ENCODE measurements around the gene DNASE1L1.

DNASE1L1 gene

GRCh38 chrX:154372612-154373022 is 36.4 kb downstream of the DNASE1L1 start:
- no peaks in the 10 kb centered on the region for H3K27me3 ChIP-seq (ENCODE audit: insufficient read depth, low read length)
- H3K27ac ChIP-seq (ENCODE audit: low read depth, low read length): peak overlapping the region; percentile 41
- H3K36me3 ChIP-seq (ENCODE audit: insufficient read depth, low read length): peaks cover 5% of the 10 kb centered on the region; the same call in 1 of the 2 replicates
- peaks cover 46% of the 10 kb centered on the region for H3K79me2 ChIP-seq (ENCODE audit: control insufficient read depth, insufficient read depth, low read length, unreplicated experiment)
- H2AFZ ChIP-seq (ENCODE audit: low read length, unreplicated experiment): no peak overlapping the region
- peaks cover 19% of the 10 kb centered on the region for H3K4me1 ChIP-seq (ENCODE audit: control insufficient read depth, insufficient read depth, low read length, unreplicated experiment)
- H3K4me3 ChIP-seq (ENCODE audit: low read depth, low read length): peak overlapping the region; percentile 79

- Histone ChIP-seq H3K4me1 (ENCODE audit: control insufficient read depth, insufficient read depth, low read length, unreplicated experiment) (peaks cover 22% of the 10 kb centered on the region), H3K4me3 (ENCODE audit: low read depth, low read length) (peak overlapping the region; percentile 79), H3K27me3 (ENCODE audit: insufficient read depth, low read length) (no peaks in the 10 kb centered on the region), H3K36me3 (ENCODE audit: insufficient read depth, low read length) (peaks cover 10% of the 10 kb centered on the region; the same call in 1 of the 2 replicates), H3K27ac (ENCODE audit: low read depth, low read length) (peak overlapping the region; percentile 50), H3K79me2 (ENCODE audit: control insufficient read depth, insufficient read depth, low read length, unreplicated experiment) (peaks cover 54% of the 10 kb centered on the region), H2AFZ (ENCODE audit: low read length, unreplicated experiment) (no peak overlapping the region)
Measured at GRCh38 chrX:154371789-154372300, 37.2 kb downstream of the DNASE1L1 start.

GRCh38 chrX:154371017-154371788 is 37.9 kb downstream of the DNASE1L1 start:
- Histone ChIP-seq H3K4me1 (ENCODE audit: control insufficient read depth, insufficient read depth, low read length, unreplicated experiment) (peaks cover 24% of the 10 kb centered on the region), H3K27me3 (ENCODE audit: insufficient read depth, low read length) (no peaks in the 10 kb centered on the region), H3K27ac (ENCODE audit: low read depth, low read length) (peak overlapping the region; percentile 100), H3K4me3 (ENCODE audit: low read depth, low read length) (peak overlapping the region; percentile 96), H3K36me3 (ENCODE audit: insufficient read depth, low read length) (peaks cover 11% of the 10 kb centered on the region; the same call in 1 of the 2 replicates), H3K79me2 (ENCODE audit: control insufficient read depth, insufficient read depth, low read length, unreplicated experiment) (peaks cover 60% of the 10 kb centered on the region), H2AFZ (ENCODE audit: low read length, unreplicated experiment) (no peak overlapping the region)

- Histone ChIP-seq H3K4me1 (ENCODE audit: control insufficient read depth, insufficient read depth, low read length, unreplicated experiment) (peaks cover 24% of the 10 kb centered on the region), H3K27ac (ENCODE audit: low read depth, low read length) (peak overlapping the region; percentile 100), H3K4me3 (ENCODE audit: low read depth, low read length) (peak overlapping the region; percentile 96), H3K79me2 (ENCODE audit: control insufficient read depth, insufficient read depth, low read length, unreplicated experiment) (peaks cover 68% of the 10 kb centered on the region), H3K27me3 (ENCODE audit: insufficient read depth, low read length) (no peaks in the 10 kb centered on the region), H3K36me3 (ENCODE audit: insufficient read depth, low read length) (peaks cover 14% of the 10 kb centered on the region; the same call in 1 of the 2 replicates), H2AFZ (ENCODE audit: low read length, unreplicated experiment) (no peak overlapping the region)
Measured at GRCh38 chrX:154370300-154371016, 38.6 kb downstream of the DNASE1L1 start.

- peak overlapping the region; percentile 96 for H3K4me3 ChIP-seq (ENCODE audit: low read depth, low read length)
- peaks cover 75% of the 10 kb centered on the region for H3K79me2 ChIP-seq (ENCODE audit: control insufficient read depth, insufficient read depth, low read length, unreplicated experiment)
- peaks cover 24% of the 10 kb centered on the region for H3K4me1 ChIP-seq (ENCODE audit: control insufficient read depth, insufficient read depth, low read length, unreplicated experiment)
- peaks cover 14% of the 10 kb centered on the region; the same call in 1 of the 2 replicates for H3K36me3 ChIP-seq (ENCODE audit: insufficient read depth, low read length)
- H2AFZ ChIP-seq (ENCODE audit: low read length, unreplicated experiment): no peak overlapping the region
- H3K27me3 ChIP-seq (ENCODE audit: insufficient read depth, low read length): no peaks in the 10 kb centered on the region
- peak overlapping the region; percentile 100 for H3K27ac ChIP-seq (ENCODE audit: low read depth, low read length)
Measured at GRCh38 chrX:154369449-154370299, 39.4 kb downstream of the DNASE1L1 start.

- H3K27ac ChIP-seq (ENCODE audit: low read depth, low read length): peak overlapping the region; percentile 100
- no peak overlapping the region for H2AFZ ChIP-seq (ENCODE audit: low read length, unreplicated experiment)
- no peaks in the 10 kb centered on the region for H3K27me3 ChIP-seq (ENCODE audit: insufficient read depth, low read length)
- H3K36me3 ChIP-seq (ENCODE audit: insufficient read depth, low read length): peaks cover 14% of the 10 kb centered on the region; the same call in 1 of the 2 replicates
- peak overlapping the region; percentile 96 for H3K4me3 ChIP-seq (ENCODE audit: low read depth, low read length)
- peaks cover 27% of the 10 kb centered on the region for H3K4me1 ChIP-seq (ENCODE audit: control insufficient read depth, insufficient read depth, low read length, unreplicated experiment)
- peaks cover 82% of the 10 kb centered on the region for H3K79me2 ChIP-seq (ENCODE audit: control insufficient read depth, insufficient read depth, low read length, unreplicated experiment)
Measured at GRCh38 chrX:154368630-154369448, 40.2 kb downstream of the DNASE1L1 start.

GRCh38 chrX:154367474-154368308 is 41.4 kb downstream of the DNASE1L1 start:
- Histone ChIP-seq H3K4me3 (ENCODE audit: low read depth, low read length) (peak overlapping the region; percentile 96), H2AFZ (ENCODE audit: low read length, unreplicated experiment) (no peak overlapping the region), H3K4me1 (ENCODE audit: control insufficient read depth, insufficient read depth, low read length, unreplicated experiment) (peaks cover 23% of the 10 kb centered on the region), H3K27me3 (ENCODE audit: insufficient read depth, low read length) (no peaks in the 10 kb centered on the region), H3K79me2 (ENCODE audit: control insufficient read depth, insufficient read depth, low read length, unreplicated experiment) (peaks cover 78% of the 10 kb centered on the region), H3K36me3 (ENCODE audit: insufficient read depth, low read length) (peaks cover 14% of the 10 kb centered on the region; the same call in 1 of the 2 replicates), H3K27ac (ENCODE audit: low read depth, low read length) (peak overlapping the region; percentile 100)

GRCh38 chrX:154366666-154367055 is 42.4 kb downstream of the DNASE1L1 start:
- Histone ChIP-seq H3K27me3 (ENCODE audit: insufficient read depth, low read length) (no peaks in the 10 kb centered on the region), H3K4me3 (ENCODE audit: low read depth, low read length) (no peak overlapping the region), H3K27ac (ENCODE audit: low read depth, low read length) (peak overlapping the region; percentile 100), H3K79me2 (ENCODE audit: control insufficient read depth, insufficient read depth, low read length, unreplicated experiment) (peaks cover 81% of the 10 kb centered on the region), H3K4me1 (ENCODE audit: control insufficient read depth, insufficient read depth, low read length, unreplicated experiment) (peaks cover 20% of the 10 kb centered on the region), H2AFZ (ENCODE audit: low read length, unreplicated experiment) (no peak overlapping the region), H3K36me3 (ENCODE audit: insufficient read depth, low read length) (peaks cover 14% of the 10 kb centered on the region; the same call in 1 of the 2 replicates)
